Keratinocyte (primary cell): Measurements from ENCODE around the gene BAG1. TPM values are rescaled to one million over a fixed set of nuclear protein-coding genes. Genes with fewer than 3 reads are reported as not detected.
A peak's percentile ranks its signal among the peaks of the same experiment; 100 is the strongest.

Experiments
- DNase-seq: peaks from one replicate; pipeline ENCODE4 v3.0.0-alpha.2; 2011; ENCODE audit warnings: low read depth, missing footprints, low spot score
- FAIRE-seq: peaks from 2 replicates; lab custom pipeline; 2011; peaks lifted over from hg19 to GRCh38; lab: Jason Lieb, UNC
- H2AFZ ChIP-seq: 2 replicates; pipeline ENCODE4 v1.6.0; 2012; ENCODE audit warnings: low read length, control low read depth, inconsistent platforms; ENCODE audit not compliant: control insufficient read depth
- H3K27ac ChIP-seq: 2 replicates; pipeline ENCODE4 v1.5.1; 2011; ENCODE audit warnings: low read length; ENCODE audit not compliant: control insufficient read depth, insufficient read depth
- H3K27me3 ChIP-seq: 3 replicates; pipeline ENCODE4 v1.6.0; 2011; ENCODE audit warnings: low read length; ENCODE audit not compliant: control insufficient read depth, insufficient read depth; ENCODE audit errors: extremely low read depth
- H3K36me3 ChIP-seq, 2 experiments: 2 replicates in 1 of 2; 3 replicates in 1 of 2; pipeline ENCODE4 v1.5.1; 2011; ENCODE audit warnings: low read length in 2 of 2, mild to moderate bottlenecking in 1 of 2; ENCODE audit not compliant: control insufficient read depth in 2 of 2, insufficient read depth in 2 of 2; ENCODE audit errors: extremely low read depth in 1 of 2
- H3K4me1 ChIP-seq: 3 replicates; pipeline ENCODE4 v1.5.1; 2011; ENCODE audit warnings: low read length; ENCODE audit not compliant: control insufficient read depth, insufficient read depth; ENCODE audit errors: extremely low read depth
- H3K4me2 ChIP-seq: 3 replicates; pipeline ENCODE4 v1.6.0; 2011; ENCODE audit warnings: low read depth, low read length; ENCODE audit not compliant: control insufficient read depth, insufficient read depth; ENCODE audit errors: extremely low read depth
- H3K4me3 ChIP-seq, 3 experiments: fragments of 200-600 bp in 1 of 3; sonication (generic) in 1 of 3; 2 replicates in 2 of 3; 3 replicates in 1 of 3; pipeline ENCODE4 v1.5.1; 2011 to 2016; ENCODE audit warnings: low read length in 3 of 3, mild to moderate bottlenecking in 3 of 3, control low read depth in 2 of 3, inconsistent platforms in 1 of 3, low read depth in 1 of 3, mixed read lengths in 1 of 3, mixed run types in 1 of 3, moderate library complexity in 1 of 3; ENCODE audit not compliant: control insufficient read depth in 2 of 3, insufficient read depth in 2 of 3; ENCODE audit errors: extremely low read depth in 1 of 3
- H3K79me2 ChIP-seq: 2 replicates; pipeline ENCODE4 v1.6.0; 2012; ENCODE audit warnings: low read length; ENCODE audit not compliant: control insufficient read depth, insufficient read depth
- H3K9ac ChIP-seq: 3 replicates; pipeline ENCODE4 v1.6.0; 2011; ENCODE audit warnings: low read length; ENCODE audit not compliant: control insufficient read depth, insufficient read depth; ENCODE audit errors: extremely low read depth
- H3K9me1 ChIP-seq: 3 replicates; pipeline ENCODE4 v1.6.0; 2011; ENCODE audit warnings: low read length; ENCODE audit not compliant: control insufficient read depth, insufficient read depth; ENCODE audit errors: extremely low read depth
- H3K9me3 ChIP-seq: 2 replicates; pipeline ENCODE4 v1.5.1; 2012; ENCODE audit warnings: low read depth, low read length; ENCODE audit not compliant: control insufficient read depth
- H4K20me1 ChIP-seq: 3 replicates; pipeline ENCODE4 v1.6.0; 2011; ENCODE audit warnings: low read length; ENCODE audit not compliant: control insufficient read depth, insufficient read depth; ENCODE audit errors: extremely low read depth
- CTCF ChIP-seq, 3 experiments: IDR thresholded peaks in 1 of 3; conservative IDR thresholded peaks in 1 of 3; optimal IDR thresholded peaks in 1 of 3; 2 replicates in 2 of 3; 3 replicates in 1 of 3; pipeline versions ENCODE3 to v1.5.1; 2011; ENCODE audit warnings: low read length in 3 of 3, mild to moderate bottlenecking in 3 of 3, moderate library complexity in 2 of 3, control low read depth in 1 of 3, inconsistent platforms in 1 of 3; ENCODE audit not compliant: insufficient read depth in 2 of 3; ENCODE audit errors: extremely low read depth in 1 of 3
- EZH2 ChIP-seq: IDR thresholded peaks from one replicate; pipeline ENCODE4 v1.6.1; 2012; ENCODE audit warnings: inconsistent platforms, mild to moderate bottlenecking, low read length, moderate library complexity
- dilution Hi-C: fragments of 300-500 bp; cut with MboI; formaldehyde crosslinking; loops from one replicate; pipeline ENCODE4 v1.7.0; 2020; ENCODE audit warnings: low sequenced_read_pairs; ENCODE audit not compliant: extremely low pct_ligation_motif_present
- polyA plus RNA-seq, 5 experiments: library from polyadenylated mRNA; depleted of rRNA in 3 of 5; stranded (reverse) in 3 of 5; stranded (forward) in 1 of 5; unstranded in 1 of 5; fragments of >200 nt; gene quantifications; 1 replicate in 1 of 5; 2 replicates in 3 of 5; 3 replicates in 1 of 5; pipeline versions ENCODE4 v1.2.1 to v1.2.3, GENCODE V29; 2011 to 2012; ENCODE audit warnings: missing spikeins in 2 of 5, low read depth in 1 of 5, low replicate concordance in 1 of 5

Gene BAG1
- polyA plus RNA-seq, 1 donor (not counting 4 experiments of a cell fraction or from before 2014, with no cell fraction given), result 30.1 TPM

GRCh38 chr9:33236571-33236970 is 27.9 kb downstream of the BAG1 start:
- H3K9me1 ChIP-seq, result no peaks in the 10 kb centered on the region
- H3K4me3 ChIP-seq, result no peak overlapping the region
- peaks cover 40% of the 10 kb centered on the region for H3K4me1 ChIP-seq
- no peak overlapping the region for H2AFZ ChIP-seq
- no peak for DNase-seq
- no peak overlapping the region for H3K9ac ChIP-seq
- no peak overlapping the region for H3K27ac ChIP-seq
- H3K9me3 ChIP-seq, result no peaks in the 10 kb centered on the region
- dilution Hi-C loops, result no loop called here
- no peaks in the 10 kb centered on the region for H4K20me1 ChIP-seq
- H3K4me2 ChIP-seq, result no peak overlapping the region
- FAIRE-seq, result peak; percentile 17
- no peaks in the 10 kb centered on the region for H3K36me3 ChIP-seq
- TF ChIP-seq CTCF (optimal IDR thresholded peaks at IDR 0.05 in 1 of 3, IDR thresholded peaks at IDR 0.05 in 1 of 3, conservative IDR thresholded peaks at IDR 0.05 in 1 of 3; ENCODE audit: extremely low read depth in 1 of 3, insufficient read depth in 2 of 3, low read length in 3 of 3) (no peak), EZH2 (no peak)
- H3K79me2 ChIP-seq, result no peaks in the 10 kb centered on the region
- H3K27me3 ChIP-seq, result no peaks in the 10 kb centered on the region

GRCh38 chr9:33234511-33235467 is 29.7 kb downstream of the BAG1 start:
- Histone ChIP-seq H3K27ac (peak overlapping the region; percentile 95), H3K79me2 (no peaks in the 10 kb centered on the region), H3K36me3 (no peaks in the 10 kb centered on the region), H2AFZ (no peak overlapping the region), H3K4me1 (peaks cover 58% of the 10 kb centered on the region), H4K20me1 (no peaks in the 10 kb centered on the region), H3K4me3 (no peak overlapping the region), H3K9me1 (no peaks in the 10 kb centered on the region), H3K27me3 (no peaks in the 10 kb centered on the region), H3K9me3 (no peaks in the 10 kb centered on the region), H3K4me2 (peak overlapping the region; percentile 69), H3K9ac (peak overlapping the region; percentile 66)
- DNase-seq (no peak), FAIRE-seq (no peak)
- dilution Hi-C loops, result no loop called here
- TF ChIP-seq EZH2 (no peak), CTCF (optimal IDR thresholded peaks at IDR 0.05 in 1 of 3, IDR thresholded peaks at IDR 0.05 in 1 of 3, conservative IDR thresholded peaks at IDR 0.05 in 1 of 3; ENCODE audit: extremely low read depth in 1 of 3, insufficient read depth in 2 of 3, low read length in 3 of 3) (no peak)
